ENCODE measurements around the gene USP20.

DNA sequence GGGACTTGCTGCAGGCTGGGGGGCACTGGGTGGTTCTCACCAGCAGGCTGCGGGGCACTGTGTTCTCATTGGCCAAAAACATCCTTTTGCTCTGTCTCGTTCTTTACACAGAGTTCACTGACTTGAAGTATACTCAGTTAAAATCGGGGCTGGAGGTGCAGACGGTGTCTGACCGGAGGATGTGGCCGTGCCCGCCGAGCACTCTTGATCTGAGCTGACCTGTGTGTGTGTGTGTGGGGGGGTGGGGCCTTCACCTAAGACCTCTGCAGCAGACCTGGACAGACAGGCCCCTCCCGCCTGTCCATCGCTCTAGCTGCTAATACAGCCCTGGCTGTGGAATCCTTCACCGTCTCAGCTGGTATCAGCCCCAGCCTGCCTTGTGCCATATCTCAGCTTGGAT lies 25.1 kb upstream of the USP20 start:
- TF ChIP-seq, protein P1, sequence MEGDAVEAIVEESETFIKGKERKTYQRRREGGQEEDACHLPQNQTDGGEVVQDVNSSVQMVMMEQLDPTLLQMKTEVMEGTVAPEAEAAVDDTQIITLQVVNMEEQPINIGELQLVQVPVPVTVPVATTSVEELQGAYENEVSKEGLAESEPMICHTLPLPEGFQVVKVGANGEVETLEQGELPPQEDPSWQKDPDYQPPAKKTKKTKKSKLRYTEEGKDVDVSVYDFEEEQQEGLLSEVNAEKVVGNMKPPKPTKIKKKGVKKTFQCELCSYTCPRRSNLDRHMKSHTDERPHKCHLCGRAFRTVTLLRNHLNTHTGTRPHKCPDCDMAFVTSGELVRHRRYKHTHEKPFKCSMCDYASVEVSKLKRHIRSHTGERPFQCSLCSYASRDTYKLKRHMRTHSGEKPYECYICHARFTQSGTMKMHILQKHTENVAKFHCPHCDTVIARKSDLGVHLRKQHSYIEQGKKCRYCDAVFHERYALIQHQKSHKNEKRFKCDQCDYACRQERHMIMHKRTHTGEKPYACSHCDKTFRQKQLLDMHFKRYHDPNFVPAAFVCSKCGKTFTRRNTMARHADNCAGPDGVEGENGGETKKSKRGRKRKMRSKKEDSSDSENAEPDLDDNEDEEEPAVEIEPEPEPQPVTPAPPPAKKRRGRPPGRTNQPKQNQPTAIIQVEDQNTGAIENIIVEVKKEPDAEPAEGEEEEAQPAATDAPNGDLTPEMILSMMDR (conservative IDR thresholded peaks at IDR 0.05; ENCODE audit: low read length), result no peak
- no peak for TF ChIP-seq EZH2phosphoT487 (IDR thresholded peaks at IDR 0.05; ENCODE audit: borderline replicate concordance, low read depth, low read length)

Data from OCI-LY7 (cell line).